IMR-90 (cell line): ENCODE data around the gene MRPL20.

Experiments used
- CTCF ChIP-seq: conservative IDR thresholded peaks from 2 replicates; pipeline ENCODE4 v1.5.1; 2012; ENCODE audit warnings: mild to moderate bottlenecking, low read depth, low read length, improper control_type of control experiment
- POLR2A ChIP-seq: IDR thresholded peaks from 2 replicates; pipeline ENCODE4 v1.6.1; 2012; ENCODE audit warnings: mild to moderate bottlenecking, low read depth, low read length

GRCh38 chr1:1430992-1431844 is 24.1 kb upstream of the MRPL20 start:
- TF ChIP-seq CTCF, result no peak
- no peak for TF ChIP-seq POLR2A
